Spleen (tissue), 11 donors: ENCODE measurements around the gene DBH. TPM values are rescaled to one million over a fixed set of nuclear protein-coding genes. Genes with fewer than 3 reads are reported as not detected.

Experiments used
- DNase-seq: peaks from one replicate; pipeline ENCODE4 v3.0.0-alpha.2; 2020
- H3K27ac ChIP-seq, 8 donors: fragments of 200-600 bp; sonication (generic) in 7 of 8; 1 replicate in 4 of 8; 2 replicates in 4 of 8; pipeline versions ENCODE4 v1.5.0 to v1.8.0; 2016 to 2021; ENCODE audit warnings: inconsistent platforms in 4 of 8, mild to moderate bottlenecking in 4 of 8, moderate library complexity in 1 of 8
- H3K27me3 ChIP-seq, 7 donors: fragments of 200-600 bp; sonication (generic) in 6 of 7; replicated peaks in 1 of 7; 1 replicate in 4 of 7; 2 replicates in 3 of 7; pipeline versions ENCODE4 v1.5.0 to v1.8.0; 2016 to 2021; ENCODE audit warnings: inconsistent platforms in 3 of 7, mild to moderate bottlenecking in 1 of 7
- H3K36me3 ChIP-seq, 6 donors: fragments of 200-600 bp; sonication (generic) in 5 of 6; 1 replicate in 4 of 6; 2 replicates in 2 of 6; pipeline versions ENCODE4 v1.5.0 to v1.8.0; 2016 to 2021; ENCODE audit warnings: inconsistent platforms in 2 of 6
- H3K4me1 ChIP-seq, 6 donors: fragments of 200-600 bp; sonication (generic) in 5 of 6; 1 replicate in 3 of 6; 2 replicates in 3 of 6; pipeline versions ENCODE4 v1.5.0 to v1.8.0; 2016 to 2021; ENCODE audit warnings: inconsistent platforms in 3 of 6
- H3K4me3 ChIP-seq, 8 donors: fragments of 200-600 bp; sonication (generic) in 7 of 8; 1 replicate in 4 of 8; 2 replicates in 4 of 8; pipeline versions ENCODE4 v1.5.0 to v1.8.0; 2016 to 2021; ENCODE audit warnings: inconsistent platforms in 4 of 8, mild to moderate bottlenecking in 4 of 8, moderate library complexity in 2 of 8
- H3K9me3 ChIP-seq, 8 donors: fragments of 200-600 bp; sonication (generic) in 7 of 8; 1 replicate in 4 of 8; 2 replicates in 4 of 8; pipeline versions ENCODE4 v1.5.0 to v1.8.0; 2016 to 2021; ENCODE audit warnings: inconsistent platforms in 4 of 8
- POLR2A ChIP-seq, 3 donors: fragments of 450-650 bp; IDR thresholded peaks; one replicate each; pipeline ENCODE4 v1.5.1; 2017; ENCODE audit warnings: antibody characterized with exemption in 3 of 3, mild to moderate bottlenecking in 1 of 3
- POLR2AphosphoS5 ChIP-seq, 3 donors: sonication (generic); formaldehyde crosslinking; IDR thresholded peaks; one replicate each; pipeline ENCODE4 v1.5.1; 2017; ENCODE audit warnings: antibody characterized with exemption in 3 of 3
- WGBS, 5 donors: extraction: QIAGEN DNeasy Blood & Tissue Kit in 3 of 5; methylation state at CpG; one replicate each; pipeline versions ENCODE4 v1.1.5 to v1.1.7; 2013 to 2018; 5-methylcytosine and 5-hydroxymethylcytosine counted together
- intact Hi-C: fragments of 100-400 bp; cut with DNase I; formaldehyde crosslinking; loops from one replicate; pipeline ENCODE4 v1.15.0; 2023; ENCODE audit warnings: low total_unique reads
- polyA plus RNA-seq, 3 donors: library from polyadenylated mRNA; stranded (reverse); fragments of 200-250 nt; gene quantifications; one replicate each; pipeline ENCODE4 v1.2.1, GENCODE V29; 2013
- total RNA-seq, 7 donors: library from RNA; depleted of rRNA in 3 of 7; stranded (reverse); fragments of >200 nt in 3 of 7; fragmentation: NEBNext Ultra II Directional in 4 of 7; extraction: Animal tissue kit (Norgen Biotek cat#: 25700) in 4 of 7; gene quantifications; one replicate each; pipeline versions ENCODE4 v1.1.0 to v1.2.1, GENCODE V29; 2016 to 2021
- TF ChIP-seq, protein P1 (sequence below), 11 experiments: fragments of 200-600 bp in 7 of 11; fragments of 450-650 bp in 4 of 11; sonication (generic) in 4 of 11; IDR thresholded peaks in 8 of 11; conservative IDR thresholded peaks in 3 of 11; 1 replicate in 7 of 11; 2 replicates in 4 of 11; pipeline versions ENCODE4 v1.4.0 to v1.8.0; 2016 to 2021; ENCODE audit warnings: antibody characterized with exemption in 11 of 11, inconsistent platforms in 4 of 11, mild to moderate bottlenecking in 1 of 11
- donor health status: healthy with polysubstance abuse.
- donor health status: DM: no; HTN: no; CAD: no; lungs with moderate emphysema.
- donor health status: DM: no; HTN: no; CAD: no.
- donor health status: Bipolar disorder and iron deficiency.
- donor health status: healthy.
- donor health status: DM: no; HTN: no; CAD: no.
- donor health status: DM: yes; HTN: yes; CAD: no.

Gene DBH
- total and polyA plus RNA-seq, 10 donors: 0.03 to 1.2 (median 0.32) TPM; not detected in 2

- Histone ChIP-seq H3K36me3 (no peaks in the 10 kb centered on the region), H3K9me3 (no peaks in the 10 kb centered on the region), H3K4me1 (no peaks in the 10 kb centered on the region), H3K4me3 (no peak overlapping the region), H3K27me3 (peaks cover 0 to 80% (median 9%) of the 10 kb centered on the region in 7 donors), H3K27ac (no peak overlapping the region)
- TF ChIP-seq POLR2AphosphoS5 (IDR thresholded peaks at IDR 0.05) (no peak), POLR2A (IDR thresholded peaks at IDR 0.05) (no peak)
- TF ChIP-seq, protein P1, sequence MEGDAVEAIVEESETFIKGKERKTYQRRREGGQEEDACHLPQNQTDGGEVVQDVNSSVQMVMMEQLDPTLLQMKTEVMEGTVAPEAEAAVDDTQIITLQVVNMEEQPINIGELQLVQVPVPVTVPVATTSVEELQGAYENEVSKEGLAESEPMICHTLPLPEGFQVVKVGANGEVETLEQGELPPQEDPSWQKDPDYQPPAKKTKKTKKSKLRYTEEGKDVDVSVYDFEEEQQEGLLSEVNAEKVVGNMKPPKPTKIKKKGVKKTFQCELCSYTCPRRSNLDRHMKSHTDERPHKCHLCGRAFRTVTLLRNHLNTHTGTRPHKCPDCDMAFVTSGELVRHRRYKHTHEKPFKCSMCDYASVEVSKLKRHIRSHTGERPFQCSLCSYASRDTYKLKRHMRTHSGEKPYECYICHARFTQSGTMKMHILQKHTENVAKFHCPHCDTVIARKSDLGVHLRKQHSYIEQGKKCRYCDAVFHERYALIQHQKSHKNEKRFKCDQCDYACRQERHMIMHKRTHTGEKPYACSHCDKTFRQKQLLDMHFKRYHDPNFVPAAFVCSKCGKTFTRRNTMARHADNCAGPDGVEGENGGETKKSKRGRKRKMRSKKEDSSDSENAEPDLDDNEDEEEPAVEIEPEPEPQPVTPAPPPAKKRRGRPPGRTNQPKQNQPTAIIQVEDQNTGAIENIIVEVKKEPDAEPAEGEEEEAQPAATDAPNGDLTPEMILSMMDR (IDR thresholded peaks at IDR 0.05 in 8 of 11, conservative IDR thresholded peaks at IDR 0.05 in 3 of 11): no peak
- WGBS, 5 donors: 68 to 88% (median 80%) methylated on average over 7 of the region's 7 CpGs
- DNase-seq: no peak
- intact Hi-C loops: no loop called here
Observed at GRCh38 chr9:133649194-133649593, 13.0 kb downstream of the DBH start.

DNA sequence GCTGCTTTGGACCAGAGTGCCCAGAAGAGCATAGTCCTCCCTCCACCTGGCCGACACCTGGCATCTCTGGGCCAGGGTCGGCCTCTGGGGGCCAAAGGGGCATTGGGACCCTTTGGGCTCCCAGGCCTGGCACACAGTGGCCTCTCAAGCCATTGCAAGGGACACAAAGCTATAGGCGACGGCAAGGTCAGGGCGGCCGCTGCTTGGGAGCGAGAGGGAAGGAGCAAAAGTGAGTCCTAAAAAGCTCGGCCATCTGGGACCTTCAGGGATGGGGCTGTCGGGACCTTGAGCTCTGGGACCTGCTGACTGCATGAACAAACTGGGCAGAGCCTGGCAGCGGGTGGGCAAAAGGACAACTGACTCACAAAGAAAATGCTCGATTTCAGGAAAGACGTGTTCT lies 13.9 kb downstream of the DBH start:
- DNase-seq: no peak
- Histone ChIP-seq H3K9me3 (no peaks in the 10 kb centered on the region), H3K4me3 (no peak overlapping the region), H3K36me3 (no peaks in the 10 kb centered on the region), H3K27ac (no peak overlapping the region), H3K4me1 (no peaks in the 10 kb centered on the region), H3K27me3 (peaks cover 0 to 84% (median 15%) of the 10 kb centered on the region in 7 donors)
- WGBS, 5 donors: 85 to 90% (median 88%) methylated on average over 11 to 12 of the region's 12 CpGs
- TF ChIP-seq POLR2A (IDR thresholded peaks at IDR 0.05) (no peak), POLR2AphosphoS5 (IDR thresholded peaks at IDR 0.05) (no peak)
- TF ChIP-seq, protein P1 (IDR thresholded peaks at IDR 0.05 in 8 of 11, conservative IDR thresholded peaks at IDR 0.05 in 3 of 11): no peak
- intact Hi-C loops: no loop called here

- 77 to 89% (median 78%) methylated on average over 9 of the region's 9 CpGs for WGBS, 5 donors
- H3K4me1 ChIP-seq: peaks cover 0 to 5% (median 2%) of the 10 kb centered on the region in 6 donors
- peaks cover 0 to 96% (median 34%) of the 10 kb centered on the region in 7 donors for H3K27me3 ChIP-seq
- no peak for DNase-seq
- intact Hi-C loops: no loop called here
- H3K36me3 ChIP-seq: no peaks in the 10 kb centered on the region
- H3K27ac ChIP-seq: no peak overlapping the region
- H3K9me3 ChIP-seq: no peaks in the 10 kb centered on the region
- TF ChIP-seq, protein P1 (IDR thresholded peaks at IDR 0.05 in 8 of 11, conservative IDR thresholded peaks at IDR 0.05 in 3 of 11): no peak
- TF ChIP-seq POLR2AphosphoS5 (IDR thresholded peaks at IDR 0.05) (no peak), POLR2A (IDR thresholded peaks at IDR 0.05) (no peak)
- H3K4me3 ChIP-seq: no peak overlapping the region
Observed at GRCh38 chr9:133653638-133654037, 17.5 kb downstream of the DBH start.

- peaks cover 0 to 16% (median 6%) of the 10 kb centered on the region in 6 donors for H3K4me1 ChIP-seq
- no peaks in the 10 kb centered on the region for H3K36me3 ChIP-seq
- intact Hi-C loops: no loop called here
- TF ChIP-seq POLR2AphosphoS5 (IDR thresholded peaks at IDR 0.05) (no peak), POLR2A (IDR thresholded peaks at IDR 0.05) (no peak)
- TF ChIP-seq, protein P1 (IDR thresholded peaks at IDR 0.05 in 8 of 11, conservative IDR thresholded peaks at IDR 0.05 in 3 of 11): no peak
- H3K27me3 ChIP-seq: peaks cover 0 to 96% (median 36%) of the 10 kb centered on the region in 7 donors
- H3K9me3 ChIP-seq: no peaks in the 10 kb centered on the region
- H3K4me3 ChIP-seq: no peak overlapping the region
- no peak for DNase-seq
- WGBS, 5 donors: 55 to 65% (median 63%) methylated on average over 26 to 38 of the region's 38 CpGs
- H3K27ac ChIP-seq: no peak overlapping the region
Observed at GRCh38 chr9:133654736-133655657, 18.8 kb downstream of the DBH start.
